ENCODE results near the gene BMERB1. TPM values are rescaled to one million over a fixed set of nuclear protein-coding genes. Genes with fewer than 3 reads are reported as not detected.

Gene BMERB1
- total RNA-seq, 1 experiment from 2014 or later, result 13.6 TPM

DNA sequence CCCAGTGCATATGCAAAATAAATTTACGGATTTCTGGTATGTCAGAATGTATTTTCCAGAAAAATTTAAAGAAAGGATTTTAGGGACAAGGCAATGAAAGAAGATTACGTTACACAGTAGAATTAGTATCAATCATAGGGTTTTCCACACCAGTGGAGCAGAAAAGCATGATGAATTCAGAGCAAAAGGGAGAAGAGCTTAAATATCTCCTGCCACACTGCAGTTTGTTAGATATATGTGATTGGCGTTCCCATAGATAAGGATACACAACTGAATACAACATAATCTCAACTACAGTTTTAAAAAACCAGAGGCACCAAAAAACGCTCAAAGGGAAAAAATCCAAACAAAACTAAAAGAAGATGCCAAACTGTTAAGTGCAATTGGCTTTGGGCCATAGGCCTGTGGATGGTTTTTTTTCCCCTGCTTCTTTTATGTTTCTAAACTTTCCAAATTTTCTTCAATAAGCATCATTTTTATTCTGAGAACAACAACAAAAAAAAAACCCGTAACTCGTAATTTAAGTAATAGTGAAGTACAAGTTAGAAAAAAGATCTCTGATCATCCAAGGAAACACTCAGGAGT lies 186.3 kb downstream of the BMERB1 start:
- no peaks in the 10 kb centered on the region for H3K27me3 Mint-ChIP-seq (ENCODE audit: low read depth)
- ATAC-seq (no peak), DNase-seq (ENCODE audit: low spot score) (no peak)
- TF ChIP-seq, protein P1, sequence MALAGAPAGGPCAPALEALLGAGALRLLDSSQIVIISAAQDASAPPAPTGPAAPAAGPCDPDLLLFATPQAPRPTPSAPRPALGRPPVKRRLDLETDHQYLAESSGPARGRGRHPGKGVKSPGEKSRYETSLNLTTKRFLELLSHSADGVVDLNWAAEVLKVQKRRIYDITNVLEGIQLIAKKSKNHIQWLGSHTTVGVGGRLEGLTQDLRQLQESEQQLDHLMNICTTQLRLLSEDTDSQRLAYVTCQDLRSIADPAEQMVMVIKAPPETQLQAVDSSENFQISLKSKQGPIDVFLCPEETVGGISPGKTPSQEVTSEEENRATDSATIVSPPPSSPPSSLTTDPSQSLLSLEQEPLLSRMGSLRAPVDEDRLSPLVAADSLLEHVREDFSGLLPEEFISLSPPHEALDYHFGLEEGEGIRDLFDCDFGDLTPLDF (CRISPR knock-in tag; IDR thresholded peaks at IDR 0.05), result no peak
- TF ChIP-seq, protein P2, sequence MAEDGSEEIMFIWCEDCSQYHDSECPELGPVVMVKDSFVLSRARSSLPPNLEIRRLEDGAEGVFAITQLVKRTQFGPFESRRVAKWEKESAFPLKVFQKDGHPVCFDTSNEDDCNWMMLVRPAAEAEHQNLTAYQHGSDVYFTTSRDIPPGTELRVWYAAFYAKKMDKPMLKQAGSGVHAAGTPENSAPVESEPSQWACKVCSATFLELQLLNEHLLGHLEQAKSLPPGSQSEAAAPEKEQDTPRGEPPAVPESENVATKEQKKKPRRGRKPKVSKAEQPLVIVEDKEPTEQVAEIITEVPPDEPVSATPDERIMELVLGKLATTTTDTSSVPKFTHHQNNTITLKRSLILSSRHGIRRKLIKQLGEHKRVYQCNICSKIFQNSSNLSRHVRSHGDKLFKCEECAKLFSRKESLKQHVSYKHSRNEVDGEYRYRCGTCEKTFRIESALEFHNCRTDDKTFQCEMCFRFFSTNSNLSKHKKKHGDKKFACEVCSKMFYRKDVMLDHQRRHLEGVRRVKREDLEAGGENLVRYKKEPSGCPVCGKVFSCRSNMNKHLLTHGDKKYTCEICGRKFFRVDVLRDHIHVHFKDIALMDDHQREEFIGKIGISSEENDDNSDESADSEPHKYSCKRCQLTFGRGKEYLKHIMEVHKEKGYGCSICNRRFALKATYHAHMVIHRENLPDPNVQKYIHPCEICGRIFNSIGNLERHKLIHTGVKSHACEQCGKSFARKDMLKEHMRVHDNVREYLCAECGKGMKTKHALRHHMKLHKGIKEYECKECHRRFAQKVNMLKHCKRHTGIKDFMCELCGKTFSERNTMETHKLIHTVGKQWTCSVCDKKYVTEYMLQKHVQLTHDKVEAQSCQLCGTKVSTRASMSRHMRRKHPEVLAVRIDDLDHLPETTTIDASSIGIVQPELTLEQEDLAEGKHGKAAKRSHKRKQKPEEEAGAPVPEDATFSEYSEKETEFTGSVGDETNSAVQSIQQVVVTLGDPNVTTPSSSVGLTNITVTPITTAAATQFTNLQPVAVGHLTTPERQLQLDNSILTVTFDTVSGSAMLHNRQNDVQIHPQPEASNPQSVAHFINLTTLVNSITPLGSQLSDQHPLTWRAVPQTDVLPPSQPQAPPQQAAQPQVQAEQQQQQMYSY (CRISPR knock-in tag; IDR thresholded peaks at IDR 0.05), result no peak
- TF ChIP-seq ELF4 (CRISPR knock-in tag; IDR thresholded peaks at IDR 0.05; ENCODE audit: low read depth) (no peak), ATF1 (CRISPR knock-in tag; IDR thresholded peaks at IDR 0.05) (no peak), NR2C2 (CRISPR knock-in tag; IDR thresholded peaks at IDR 0.05) (no peak), NFE2L1 (CRISPR knock-in tag; IDR thresholded peaks at IDR 0.05) (no peak), GTF2I (CRISPR knock-in tag; conservative IDR thresholded peaks at IDR 0.05) (no peak), OVOL2 (CRISPR knock-in tag; IDR thresholded peaks at IDR 0.05; ENCODE audit: borderline replicate concordance) (no peak), EMX1 (CRISPR knock-in tag; IDR thresholded peaks at IDR 0.05) (no peak)
- TF ChIP-seq, protein P3, sequence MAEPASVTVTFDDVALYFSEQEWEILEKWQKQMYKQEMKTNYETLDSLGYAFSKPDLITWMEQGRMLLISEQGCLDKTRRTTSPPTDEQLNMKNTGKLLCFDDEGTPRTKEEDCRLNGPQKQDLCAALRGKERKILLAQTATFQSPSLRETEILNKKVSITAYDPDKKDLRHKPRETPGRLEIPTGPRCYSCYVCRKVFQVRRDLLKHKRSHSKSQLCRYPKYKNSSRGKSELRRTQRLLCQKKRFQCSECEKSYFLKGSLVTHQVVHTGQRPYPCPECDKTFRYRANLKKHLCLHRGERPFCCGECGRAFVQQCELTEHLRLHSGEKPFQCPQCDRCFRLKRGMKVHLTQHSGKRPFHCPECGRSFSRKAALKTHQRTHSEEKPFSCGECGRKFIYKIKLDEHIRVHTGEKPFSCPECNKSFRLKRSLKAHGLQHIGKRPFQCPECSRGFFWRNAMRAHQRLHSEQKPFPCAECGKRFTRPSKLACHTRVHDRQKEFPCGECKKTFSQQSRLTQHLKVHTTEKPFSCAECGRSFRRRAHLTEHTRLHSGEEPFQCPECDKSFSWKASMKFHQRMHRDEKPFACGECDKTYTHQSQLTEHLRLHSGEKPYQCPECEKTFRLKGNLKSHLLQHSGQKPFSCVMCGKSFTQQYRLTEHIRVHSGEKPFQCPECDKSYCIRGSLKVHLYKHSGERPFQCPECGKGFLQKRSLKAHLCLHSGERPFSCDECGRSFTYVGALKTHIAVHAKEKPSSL (CRISPR knock-in tag; conservative IDR thresholded peaks at IDR 0.05), result no peak
- TF ChIP-seq, protein P4, sequence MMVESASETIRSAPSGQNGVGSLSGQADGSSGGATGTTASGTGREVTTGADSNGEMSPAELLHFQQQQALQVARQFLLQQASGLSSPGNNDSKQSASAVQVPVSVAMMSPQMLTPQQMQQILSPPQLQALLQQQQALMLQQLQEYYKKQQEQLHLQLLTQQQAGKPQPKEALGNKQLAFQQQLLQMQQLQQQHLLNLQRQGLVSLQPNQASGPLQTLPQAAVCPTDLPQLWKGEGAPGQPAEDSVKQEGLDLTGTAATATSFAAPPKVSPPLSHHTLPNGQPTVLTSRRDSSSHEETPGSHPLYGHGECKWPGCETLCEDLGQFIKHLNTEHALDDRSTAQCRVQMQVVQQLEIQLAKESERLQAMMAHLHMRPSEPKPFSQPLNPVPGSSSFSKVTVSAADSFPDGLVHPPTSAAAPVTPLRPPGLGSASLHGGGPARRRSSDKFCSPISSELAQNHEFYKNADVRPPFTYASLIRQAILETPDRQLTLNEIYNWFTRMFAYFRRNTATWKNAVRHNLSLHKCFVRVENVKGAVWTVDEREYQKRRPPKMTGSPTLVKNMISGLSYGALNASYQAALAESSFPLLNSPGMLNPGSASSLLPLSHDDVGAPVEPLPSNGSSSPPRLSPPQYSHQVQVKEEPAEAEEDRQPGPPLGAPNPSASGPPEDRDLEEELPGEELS (CRISPR knock-in tag; IDR thresholded peaks at IDR 0.05), result no peak
- TF ChIP-seq, protein P5, sequence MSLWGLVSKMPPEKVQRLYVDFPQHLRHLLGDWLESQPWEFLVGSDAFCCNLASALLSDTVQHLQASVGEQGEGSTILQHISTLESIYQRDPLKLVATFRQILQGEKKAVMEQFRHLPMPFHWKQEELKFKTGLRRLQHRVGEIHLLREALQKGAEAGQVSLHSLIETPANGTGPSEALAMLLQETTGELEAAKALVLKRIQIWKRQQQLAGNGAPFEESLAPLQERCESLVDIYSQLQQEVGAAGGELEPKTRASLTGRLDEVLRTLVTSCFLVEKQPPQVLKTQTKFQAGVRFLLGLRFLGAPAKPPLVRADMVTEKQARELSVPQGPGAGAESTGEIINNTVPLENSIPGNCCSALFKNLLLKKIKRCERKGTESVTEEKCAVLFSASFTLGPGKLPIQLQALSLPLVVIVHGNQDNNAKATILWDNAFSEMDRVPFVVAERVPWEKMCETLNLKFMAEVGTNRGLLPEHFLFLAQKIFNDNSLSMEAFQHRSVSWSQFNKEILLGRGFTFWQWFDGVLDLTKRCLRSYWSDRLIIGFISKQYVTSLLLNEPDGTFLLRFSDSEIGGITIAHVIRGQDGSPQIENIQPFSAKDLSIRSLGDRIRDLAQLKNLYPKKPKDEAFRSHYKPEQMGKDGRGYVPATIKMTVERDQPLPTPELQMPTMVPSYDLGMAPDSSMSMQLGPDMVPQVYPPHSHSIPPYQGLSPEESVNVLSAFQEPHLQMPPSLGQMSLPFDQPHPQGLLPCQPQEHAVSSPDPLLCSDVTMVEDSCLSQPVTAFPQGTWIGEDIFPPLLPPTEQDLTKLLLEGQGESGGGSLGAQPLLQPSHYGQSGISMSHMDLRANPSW (CRISPR knock-in tag; conservative IDR thresholded peaks at IDR 0.05; ENCODE audit: low read depth), result no peak
- TF ChIP-seq, protein P6, sequence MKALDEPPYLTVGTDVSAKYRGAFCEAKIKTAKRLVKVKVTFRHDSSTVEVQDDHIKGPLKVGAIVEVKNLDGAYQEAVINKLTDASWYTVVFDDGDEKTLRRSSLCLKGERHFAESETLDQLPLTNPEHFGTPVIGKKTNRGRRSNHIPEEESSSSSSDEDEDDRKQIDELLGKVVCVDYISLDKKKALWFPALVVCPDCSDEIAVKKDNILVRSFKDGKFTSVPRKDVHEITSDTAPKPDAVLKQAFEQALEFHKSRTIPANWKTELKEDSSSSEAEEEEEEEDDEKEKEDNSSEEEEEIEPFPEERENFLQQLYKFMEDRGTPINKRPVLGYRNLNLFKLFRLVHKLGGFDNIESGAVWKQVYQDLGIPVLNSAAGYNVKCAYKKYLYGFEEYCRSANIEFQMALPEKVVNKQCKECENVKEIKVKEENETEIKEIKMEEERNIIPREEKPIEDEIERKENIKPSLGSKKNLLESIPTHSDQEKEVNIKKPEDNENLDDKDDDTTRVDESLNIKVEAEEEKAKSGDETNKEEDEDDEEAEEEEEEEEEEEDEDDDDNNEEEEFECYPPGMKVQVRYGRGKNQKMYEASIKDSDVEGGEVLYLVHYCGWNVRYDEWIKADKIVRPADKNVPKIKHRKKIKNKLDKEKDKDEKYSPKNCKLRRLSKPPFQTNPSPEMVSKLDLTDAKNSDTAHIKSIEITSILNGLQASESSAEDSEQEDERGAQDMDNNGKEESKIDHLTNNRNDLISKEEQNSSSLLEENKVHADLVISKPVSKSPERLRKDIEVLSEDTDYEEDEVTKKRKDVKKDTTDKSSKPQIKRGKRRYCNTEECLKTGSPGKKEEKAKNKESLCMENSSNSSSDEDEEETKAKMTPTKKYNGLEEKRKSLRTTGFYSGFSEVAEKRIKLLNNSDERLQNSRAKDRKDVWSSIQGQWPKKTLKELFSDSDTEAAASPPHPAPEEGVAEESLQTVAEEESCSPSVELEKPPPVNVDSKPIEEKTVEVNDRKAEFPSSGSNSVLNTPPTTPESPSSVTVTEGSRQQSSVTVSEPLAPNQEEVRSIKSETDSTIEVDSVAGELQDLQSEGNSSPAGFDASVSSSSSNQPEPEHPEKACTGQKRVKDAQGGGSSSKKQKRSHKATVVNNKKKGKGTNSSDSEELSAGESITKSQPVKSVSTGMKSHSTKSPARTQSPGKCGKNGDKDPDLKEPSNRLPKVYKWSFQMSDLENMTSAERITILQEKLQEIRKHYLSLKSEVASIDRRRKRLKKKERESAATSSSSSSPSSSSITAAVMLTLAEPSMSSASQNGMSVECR (CRISPR knock-in tag; IDR thresholded peaks at IDR 0.05; ENCODE audit: borderline replicate concordance), result no peak
- TF ChIP-seq, protein P7, sequence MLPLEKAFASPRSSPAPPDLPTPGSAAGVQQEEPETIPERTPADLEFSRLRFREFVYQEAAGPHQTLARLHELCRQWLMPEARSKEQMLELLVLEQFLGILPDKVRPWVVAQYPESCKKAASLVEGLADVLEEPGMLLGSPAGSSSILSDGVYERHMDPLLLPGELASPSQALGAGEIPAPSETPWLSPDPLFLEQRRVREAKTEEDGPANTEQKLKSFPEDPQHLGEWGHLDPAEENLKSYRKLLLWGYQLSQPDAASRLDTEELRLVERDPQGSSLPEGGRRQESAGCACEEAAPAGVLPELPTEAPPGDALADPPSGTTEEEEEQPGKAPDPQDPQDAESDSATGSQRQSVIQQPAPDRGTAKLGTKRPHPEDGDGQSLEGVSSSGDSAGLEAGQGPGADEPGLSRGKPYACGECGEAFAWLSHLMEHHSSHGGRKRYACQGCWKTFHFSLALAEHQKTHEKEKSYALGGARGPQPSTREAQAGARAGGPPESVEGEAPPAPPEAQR (CRISPR knock-in tag; IDR thresholded peaks at IDR 0.05), result no peak
- TF ChIP-seq, protein P8, sequence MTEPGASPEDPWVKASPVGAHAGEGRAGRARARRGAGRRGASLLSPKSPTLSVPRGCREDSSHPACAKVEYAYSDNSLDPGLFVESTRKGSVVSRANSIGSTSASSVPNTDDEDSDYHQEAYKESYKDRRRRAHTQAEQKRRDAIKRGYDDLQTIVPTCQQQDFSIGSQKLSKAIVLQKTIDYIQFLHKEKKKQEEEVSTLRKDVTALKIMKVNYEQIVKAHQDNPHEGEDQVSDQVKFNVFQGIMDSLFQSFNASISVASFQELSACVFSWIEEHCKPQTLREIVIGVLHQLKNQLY (CRISPR knock-in tag; IDR thresholded peaks at IDR 0.05), result no peak
- TF ChIP-seq, protein P9, sequence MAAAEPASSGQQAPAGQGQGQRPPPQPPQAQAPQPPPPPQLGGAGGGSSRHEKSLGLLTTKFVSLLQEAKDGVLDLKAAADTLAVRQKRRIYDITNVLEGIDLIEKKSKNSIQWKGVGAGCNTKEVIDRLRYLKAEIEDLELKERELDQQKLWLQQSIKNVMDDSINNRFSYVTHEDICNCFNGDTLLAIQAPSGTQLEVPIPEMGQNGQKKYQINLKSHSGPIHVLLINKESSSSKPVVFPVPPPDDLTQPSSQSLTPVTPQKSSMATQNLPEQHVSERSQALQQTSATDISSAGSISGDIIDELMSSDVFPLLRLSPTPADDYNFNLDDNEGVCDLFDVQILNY (CRISPR knock-in tag; IDR thresholded peaks at IDR 0.05), result no peak
- H3K4me1 Mint-ChIP-seq, result no peaks in the 10 kb centered on the region
- peaks cover 67% of the 10 kb centered on the region for H3K36me3 Mint-ChIP-seq
- H3K27ac Mint-ChIP-seq, result no peak overlapping the region
- H3K9me3 Mint-ChIP-seq, result no peaks in the 10 kb centered on the region
- H3K4me3 Mint-ChIP-seq, result no peak overlapping the region
- CTCF ChIA-PET, result interaction anchor here (1.8 kb wide), 1 partner anchor 22 kb away, joined by 4 read pairs; the partner anchor contains the start of gene MARF1
- POLR2A ChIA-PET, result no interaction called here
